ENCODE data around the gene SACS. TPM values are rescaled to one million over a fixed set of nuclear protein-coding genes. Genes with fewer than 3 reads are reported as not detected.

SACS gene
- total RNA-seq, 1 experiment from 2014 or later, result 53.0 TPM

- Histone ChIP-seq H3K9me3 (ENCODE audit: control insufficient read depth, low read depth, low read length) (no peaks in the 10 kb centered on the region), H2BK15ac (ENCODE audit: low read depth, low read length) (no peak overlapping the region), H4K8ac (replicated peaks; ENCODE audit: insufficient read length, low read depth, low read length) (no peak overlapping the region), H2BK20ac (ENCODE audit: low read depth, low read length, poor library complexity, severe bottlenecking) (no peak overlapping the region), H2BK120ac (ENCODE audit: low read depth, low read length, poor library complexity, severe bottlenecking) (peak overlapping the region; percentile 69), H3K4ac (ENCODE audit: low read depth, low read length) (no peak overlapping the region), H3K4me1 (ENCODE audit: insufficient read depth, low read length) (peaks cover 6% of the 10 kb centered on the region; the same call in 1 of the 2 replicates), H3K79me1 (ENCODE audit: insufficient read depth, low read depth, low read length, poor library complexity, severe bottlenecking) (no peaks in the 10 kb centered on the region), H3T11ph (ENCODE audit: low read length) (no peak overlapping the region), H3K23me2 (ENCODE audit: insufficient read length, low read depth, low read length, poor library complexity, severe bottlenecking) (peaks cover 3% of the 10 kb centered on the region), H2AFZ (ENCODE audit: low read length) (peak overlapping the region; percentile 23), H2BK12ac (ENCODE audit: insufficient read length, low read depth, low read length) (no peak overlapping the region), H3K14ac (ENCODE audit: insufficient read depth, low read length) (no peak overlapping the region), H3K79me2 (ENCODE audit: insufficient read depth, low read length) (no peaks in the 10 kb centered on the region), H4K91ac (ENCODE audit: insufficient read length, low read depth, low read length) (no peak overlapping the region), H3K23ac (ENCODE audit: insufficient read length, low read depth, low read length) (no peak overlapping the region), H3K56ac (ENCODE audit: insufficient read length, low read depth, low read length) (no peak overlapping the region), H3K18ac (ENCODE audit: insufficient read length, low read depth, low read length) (no peak overlapping the region), H3K4me2 (ENCODE audit: insufficient read depth, insufficient read length, low read length) (peak overlapping the region; percentile 11), H3K9ac (ENCODE audit: extremely low read depth, insufficient read length, low read length) (no peak overlapping the region), H2AK5ac (ENCODE audit: insufficient read length, low read length) (no peak overlapping the region), H2BK5ac (ENCODE audit: insufficient read length, low read length) (no peak overlapping the region), H3K27me3 (ENCODE audit: insufficient read depth, low read length) (no peaks in the 10 kb centered on the region), H3K27ac (ENCODE audit: insufficient read length, low read depth, low read length) (peak overlapping the region; percentile 88), H4K20me1 (ENCODE audit: control insufficient read depth, insufficient read depth, insufficient read length) (no peaks in the 10 kb centered on the region), H4K5ac (ENCODE audit: insufficient read length, low read depth, low read length) (no peak overlapping the region)
- no peak for TF ChIP-seq CTCF (conservative IDR thresholded peaks at IDR 0.05)
- peak overlapping the region; percentile 54 to 94 (median 92) for H3K27ac Mint-ChIP-seq
- DNase-seq, result no peak
- H3K4me1 Mint-ChIP-seq, result peaks cover 34 to 42% of the 10 kb centered on the region in 2 experiments
- peaks cover 5 to 7% of the 10 kb centered on the region in 2 experiments for H3K9me3 Mint-ChIP-seq
- H3K36me3 Mint-ChIP-seq (ENCODE audit: insufficient read depth in 1 of 3, low read depth in 3 of 3), result peaks cover 2 to 5% (median 4%) of the 10 kb centered on the region in 3 experiments; a peak in 4 of 7 replicates
- H3K4me3 Mint-ChIP-seq, result peak overlapping the region; percentile 14 to 24; a peak in 2 of 5 replicates
- H3K27me3 Mint-ChIP-seq (ENCODE audit: low read depth), result peaks cover 1% of the 10 kb centered on the region; the same call in 1 of the 2 replicates
- no CpG with 5 or more reads among the region's 5 CpGs for WGBS (ENCODE audit: extremely low coverage, insufficient read length, low lambda C conversion rate)
Measured at GRCh38 chr13:23449398-23450162, 16.1 kb upstream of the SACS start.
